Vagina (tissue), 2 donors: ENCODE results near the gene EYS. TPM values are rescaled to one million over a fixed set of nuclear protein-coding genes. Genes with fewer than 3 reads are reported as not detected.
"Not testable (repeated sequence)": the region's sequence is repeated elsewhere in the genome, so short reads cannot be mapped to it uniquely, and the experiment has no call there.

Source experiments
- DNase-seq, 2 donors: peaks; one replicate each; pipeline ENCODE4 v3.0.0-alpha.2; 2017; ENCODE audit errors: extremely low spot score in 2 of 2
- H3K27ac ChIP-seq: fragments of 200-600 bp; sonication (generic); one replicate; pipeline ENCODE4 v1.5.1; 2019
- H3K27me3 ChIP-seq: fragments of 200-600 bp; sonication (generic); one replicate; pipeline ENCODE4 v1.5.1; 2019
- H3K36me3 ChIP-seq, 2 donors: fragments of 200-600 bp; sonication (generic); one replicate each; pipeline ENCODE4 v1.5.1; 2017 to 2019
- H3K4me1 ChIP-seq: fragments of 200-600 bp; sonication (generic); one replicate; pipeline ENCODE4 v1.5.1; 2019
- H3K4me3 ChIP-seq, 2 donors: fragments of 200-600 bp; sonication (generic); 1 replicate in 1 of 2; 2 replicates in 1 of 2; pipeline ENCODE4 v1.5.1; 2016 to 2019
- H3K9me3 ChIP-seq: fragments of 200-600 bp; sonication (generic); one replicate; pipeline ENCODE4 v1.5.1; 2019
- POLR2A ChIP-seq, 2 donors: fragments of 450-650 bp; IDR thresholded peaks; one replicate each; pipeline ENCODE4 v1.6.1; 2017; ENCODE audit warnings: antibody characterized with exemption in 2 of 2, mild to moderate bottlenecking in 2 of 2, moderate library complexity in 2 of 2
- POLR2AphosphoS5 ChIP-seq, 2 donors: sonication (generic); formaldehyde crosslinking; IDR thresholded peaks; one replicate each; pipeline ENCODE4 v1.9.0; 2017; ENCODE audit warnings: antibody characterized with exemption in 2 of 2, mild to moderate bottlenecking in 2 of 2, low read depth in 1 of 2; ENCODE audit not compliant: insufficient read depth in 1 of 2
- intact Hi-C: fragments of 100-400 bp; cut with DNase I; formaldehyde crosslinking; loops from one replicate; pipeline ENCODE4 v1.15.1; 2023
- total RNA-seq: library from RNA; depleted of rRNA; stranded (reverse); fragments of >200 nt; gene quantifications from one replicate; pipeline ENCODE4 v1.2.3, GENCODE V29; 2016
- TF ChIP-seq, protein P1 (sequence below), 3 experiments: fragments of 450-650 bp in 2 of 3; fragments of 200-600 bp in 1 of 3; sonication (generic) in 1 of 3; IDR thresholded peaks; one replicate each; pipeline ENCODE4 v1.5.1; 2017 to 2019; ENCODE audit warnings: antibody characterized with exemption in 3 of 3, mild to moderate bottlenecking in 2 of 3, moderate library complexity in 2 of 3

The EYS gene
- total RNA-seq, 1 donor from 2014 or later: not detected

DNA sequence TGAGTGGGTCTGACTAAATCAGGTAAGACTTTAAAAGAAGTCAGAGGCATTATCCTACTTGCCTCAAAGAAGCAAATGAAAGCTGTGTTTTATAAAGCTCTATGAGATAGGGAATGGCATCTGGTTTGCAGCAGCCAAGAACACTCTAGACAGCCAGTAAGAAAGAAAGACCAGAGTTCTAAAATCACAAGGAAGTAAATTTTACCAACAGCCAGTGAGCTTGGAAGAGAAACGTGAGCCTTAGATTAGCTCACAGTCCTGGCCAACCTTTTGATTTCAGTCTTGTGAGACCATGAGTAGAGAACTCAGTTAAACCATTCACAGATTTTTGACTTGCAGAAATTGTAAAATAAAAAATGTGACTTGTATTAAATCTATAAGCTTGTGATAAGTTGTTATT is 693.0 kb downstream of the EYS start:
- intact Hi-C loops: no loop called here

DNA sequence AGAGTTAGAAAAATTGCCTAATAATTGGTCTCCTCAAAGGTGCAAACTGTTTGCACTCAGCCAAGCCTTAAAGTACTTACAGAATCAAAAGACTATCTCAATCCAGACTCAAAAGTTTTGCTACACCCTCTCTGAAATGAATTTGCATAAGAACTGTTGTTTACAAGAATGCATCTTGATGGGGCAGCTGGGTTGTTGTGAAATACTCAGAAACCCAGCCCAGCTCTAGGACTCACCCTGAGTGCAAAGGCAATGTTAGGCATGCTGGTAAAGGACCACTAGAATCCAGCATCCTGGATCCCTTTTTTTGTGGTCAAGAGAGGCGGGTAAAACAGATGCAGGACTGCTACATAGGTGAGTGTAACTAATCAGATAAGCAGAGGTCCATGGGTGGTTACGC is 700.2 kb downstream of the EYS start:
- no peak overlapping the region for H3K27ac ChIP-seq
- H3K4me3 ChIP-seq: no peak overlapping the region
- no peaks in the 10 kb centered on the region for H3K36me3 ChIP-seq
- no peaks in the 10 kb centered on the region for H3K9me3 ChIP-seq
- TF ChIP-seq POLR2AphosphoS5 (IDR thresholded peaks at IDR 0.05; ENCODE audit: insufficient read depth in 1 of 2, low read depth in 1 of 2) (no peak), POLR2A (IDR thresholded peaks at IDR 0.05) (no peak)
- TF ChIP-seq, protein P1, sequence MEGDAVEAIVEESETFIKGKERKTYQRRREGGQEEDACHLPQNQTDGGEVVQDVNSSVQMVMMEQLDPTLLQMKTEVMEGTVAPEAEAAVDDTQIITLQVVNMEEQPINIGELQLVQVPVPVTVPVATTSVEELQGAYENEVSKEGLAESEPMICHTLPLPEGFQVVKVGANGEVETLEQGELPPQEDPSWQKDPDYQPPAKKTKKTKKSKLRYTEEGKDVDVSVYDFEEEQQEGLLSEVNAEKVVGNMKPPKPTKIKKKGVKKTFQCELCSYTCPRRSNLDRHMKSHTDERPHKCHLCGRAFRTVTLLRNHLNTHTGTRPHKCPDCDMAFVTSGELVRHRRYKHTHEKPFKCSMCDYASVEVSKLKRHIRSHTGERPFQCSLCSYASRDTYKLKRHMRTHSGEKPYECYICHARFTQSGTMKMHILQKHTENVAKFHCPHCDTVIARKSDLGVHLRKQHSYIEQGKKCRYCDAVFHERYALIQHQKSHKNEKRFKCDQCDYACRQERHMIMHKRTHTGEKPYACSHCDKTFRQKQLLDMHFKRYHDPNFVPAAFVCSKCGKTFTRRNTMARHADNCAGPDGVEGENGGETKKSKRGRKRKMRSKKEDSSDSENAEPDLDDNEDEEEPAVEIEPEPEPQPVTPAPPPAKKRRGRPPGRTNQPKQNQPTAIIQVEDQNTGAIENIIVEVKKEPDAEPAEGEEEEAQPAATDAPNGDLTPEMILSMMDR (IDR thresholded peaks at IDR 0.05): no peak
- H3K4me1 ChIP-seq: no peaks in the 10 kb centered on the region
- no peaks in the 10 kb centered on the region for H3K27me3 ChIP-seq
- no peak for DNase-seq
- intact Hi-C loops: no loop called here

More for the DNA sequence above, 693.0 kb downstream of the EYS start:
- no peaks in the 10 kb centered on the region for H3K27me3 ChIP-seq
- H3K36me3 ChIP-seq: no peaks in the 10 kb centered on the region
- no peak overlapping the region for H3K27ac ChIP-seq
- DNase-seq: no peak
- no peak overlapping the region for H3K4me3 ChIP-seq
- TF ChIP-seq, protein P1 (IDR thresholded peaks at IDR 0.05): no peak
- TF ChIP-seq POLR2A (IDR thresholded peaks at IDR 0.05) (no peak), POLR2AphosphoS5 (IDR thresholded peaks at IDR 0.05; ENCODE audit: insufficient read depth in 1 of 2, low read depth in 1 of 2) (no peak)
- H3K4me1 ChIP-seq: no peaks in the 10 kb centered on the region
- H3K9me3 ChIP-seq: no peaks in the 10 kb centered on the region

DNA sequence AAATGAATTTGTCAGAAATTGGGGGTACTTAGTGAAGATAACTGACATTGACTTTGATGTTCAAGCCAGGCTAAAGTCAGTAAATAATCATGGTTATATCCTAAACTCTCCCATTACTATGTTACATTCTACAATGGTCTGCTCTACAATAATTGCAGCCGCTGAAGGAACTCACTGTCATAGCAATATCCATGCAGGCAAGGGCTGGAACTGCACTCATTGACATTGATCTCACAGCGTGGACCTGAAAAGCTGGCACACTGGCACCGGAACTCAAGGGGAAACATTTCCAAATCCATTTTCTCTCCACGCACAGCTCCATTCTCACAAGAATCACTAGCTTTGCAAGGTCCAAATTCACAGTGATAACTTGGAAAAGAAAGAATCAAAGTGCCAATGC is 702.7 kb downstream of the EYS start:
- no peak for DNase-seq
- intact Hi-C loops: no loop called here
- Histone ChIP-seq H3K27ac (no peak overlapping the region), H3K4me3 (no peak overlapping the region), H3K27me3 (no peaks in the 10 kb centered on the region), H3K9me3 (no peaks in the 10 kb centered on the region), H3K36me3 (no peaks in the 10 kb centered on the region), H3K4me1 (no peaks in the 10 kb centered on the region)
- TF ChIP-seq POLR2AphosphoS5 (IDR thresholded peaks at IDR 0.05; ENCODE audit: insufficient read depth in 1 of 2, low read depth in 1 of 2): no peak
- TF ChIP-seq, protein P1 (IDR thresholded peaks at IDR 0.05): no peak
- no peak for TF ChIP-seq POLR2A (IDR thresholded peaks at IDR 0.05)

DNA sequence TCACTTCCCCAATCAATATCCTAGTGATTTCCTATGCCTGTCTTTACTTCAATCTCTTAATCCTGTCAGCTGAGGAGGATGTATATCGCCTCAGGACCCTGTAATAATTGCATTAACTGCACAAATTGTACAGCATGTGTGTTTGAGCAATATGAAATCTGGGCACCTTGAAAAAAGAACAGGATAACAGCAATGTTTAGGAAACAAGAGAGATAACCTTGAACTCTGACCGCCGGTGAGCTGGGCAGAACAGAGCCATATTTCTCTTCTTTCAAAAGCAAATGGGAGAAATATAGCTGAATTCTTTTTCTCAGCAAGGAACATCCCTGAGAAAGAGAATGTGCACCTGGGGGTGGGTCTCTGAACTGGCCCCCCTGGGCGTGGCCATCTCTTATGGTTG is 704.1 kb downstream of the EYS start:
- intact Hi-C loops, DNase-seq, H3K9me3 ChIP-seq, H3K27me3 ChIP-seq, H3K4me3 ChIP-seq, H3K27ac ChIP-seq, H3K36me3 ChIP-seq, H3K4me1 ChIP-seq: not testable (repeated sequence)

DNA sequence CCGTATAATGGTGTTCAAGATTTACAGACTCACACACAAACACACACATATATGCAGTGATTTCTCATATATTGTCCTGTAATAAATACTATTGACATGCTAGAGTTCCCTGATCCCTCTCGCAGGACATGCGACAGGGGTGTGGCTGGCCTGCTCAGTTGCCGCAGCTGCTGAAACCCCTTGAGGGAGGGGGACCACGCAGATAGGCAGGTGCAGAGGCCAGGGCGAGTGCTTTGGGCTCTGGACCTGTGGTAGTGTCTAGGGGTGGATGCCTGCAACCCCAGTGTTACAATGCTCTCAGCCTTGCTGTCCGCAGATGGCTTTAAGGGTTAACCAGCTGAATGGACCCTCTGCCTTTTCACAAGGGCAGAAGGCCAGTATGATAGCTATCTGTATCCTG is 706.2 kb downstream of the EYS start:
- Histone ChIP-seq H3K27me3 (no peaks in the 10 kb centered on the region), H3K27ac (no peak overlapping the region), H3K36me3 (no peaks in the 10 kb centered on the region), H3K9me3 (no peaks in the 10 kb centered on the region), H3K4me3 (no peak overlapping the region), H3K4me1 (no peaks in the 10 kb centered on the region)
- intact Hi-C loops: no loop called here
- no peak for DNase-seq
- TF ChIP-seq, protein P1 (IDR thresholded peaks at IDR 0.05): no peak
- TF ChIP-seq POLR2A (IDR thresholded peaks at IDR 0.05) (no peak), POLR2AphosphoS5 (IDR thresholded peaks at IDR 0.05; ENCODE audit: insufficient read depth in 1 of 2, low read depth in 1 of 2) (no peak)

DNA sequence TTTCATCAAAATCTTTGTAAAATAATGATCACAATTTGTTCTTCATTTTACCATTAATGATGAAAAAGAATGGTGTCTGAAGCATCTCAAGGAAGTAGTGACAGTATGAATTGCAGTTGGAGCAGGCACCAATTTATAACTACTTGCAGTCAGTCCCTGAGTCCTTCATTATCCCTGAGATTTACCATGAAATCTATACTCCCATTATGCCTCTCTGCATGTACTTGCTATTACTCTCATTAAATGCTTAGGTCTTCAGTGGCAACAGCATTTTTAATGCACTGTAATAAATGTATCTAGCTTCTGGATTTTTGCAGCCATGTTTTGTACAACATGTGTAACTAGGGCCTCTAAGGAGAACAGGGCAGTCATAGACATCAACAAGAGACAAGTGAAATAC is 708.8 kb downstream of the EYS start:
- no peak overlapping the region for H3K27ac ChIP-seq
- TF ChIP-seq POLR2A (IDR thresholded peaks at IDR 0.05) (no peak), POLR2AphosphoS5 (IDR thresholded peaks at IDR 0.05; ENCODE audit: insufficient read depth in 1 of 2, low read depth in 1 of 2) (no peak)
- TF ChIP-seq, protein P1 (IDR thresholded peaks at IDR 0.05): no peak
- no peak for DNase-seq
- H3K9me3 ChIP-seq: no peaks in the 10 kb centered on the region
- no peak overlapping the region for H3K4me3 ChIP-seq
- H3K4me1 ChIP-seq: no peaks in the 10 kb centered on the region
- H3K27me3 ChIP-seq: no peaks in the 10 kb centered on the region
- intact Hi-C loops: no loop called here
- no peaks in the 10 kb centered on the region for H3K36me3 ChIP-seq
